Measurements from ENCODE around the gene CCDC149.
A peak's percentile ranks its signal among the peaks of the same experiment; 100 is the strongest.

The CCDC149 gene

DNA sequence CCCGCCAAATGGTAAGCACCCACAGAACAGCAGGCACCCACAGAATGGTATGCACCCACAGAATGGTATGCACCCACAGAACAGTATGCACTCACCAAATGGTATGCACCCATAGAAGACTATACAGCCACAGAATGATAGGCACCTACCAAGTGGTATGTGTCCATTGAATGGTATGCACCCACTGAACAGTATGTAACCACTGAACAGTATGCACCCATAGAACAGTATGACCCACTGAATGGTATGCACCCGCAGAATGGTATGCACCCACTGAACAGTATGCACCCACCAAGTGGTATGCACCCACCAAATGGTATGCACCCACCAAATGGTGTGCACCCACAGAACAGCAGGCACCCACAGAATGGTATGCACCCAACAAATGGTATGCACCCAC lies 40.1 kb downstream of the CCDC149 start:
- TF ChIP-seq PAX5 (IDR thresholded peaks at IDR 0.05; ENCODE audit: insufficient read depth, low read length, severe bottlenecking) (no peak), POLR2AphosphoS5 (IDR thresholded peaks at IDR 0.05; ENCODE audit: low read depth, low read length) (no peak), SPI1 (IDR thresholded peaks at IDR 0.05; ENCODE audit: low read depth, low read length) (no peak), TAF1 (IDR thresholded peaks at IDR 0.05; ENCODE audit: low read depth, low read length) (no peak), POU2F2 (IDR thresholded peaks at IDR 0.05; ENCODE audit: low read depth, low read length) (no peak), POLR2A (IDR thresholded peaks at IDR 0.05; ENCODE audit: low read depth, low read length) (no peak)
- DNase-seq (ENCODE audit: insufficient read length, low spot score) = no peak
- no peak for FAIRE-seq

DNA sequence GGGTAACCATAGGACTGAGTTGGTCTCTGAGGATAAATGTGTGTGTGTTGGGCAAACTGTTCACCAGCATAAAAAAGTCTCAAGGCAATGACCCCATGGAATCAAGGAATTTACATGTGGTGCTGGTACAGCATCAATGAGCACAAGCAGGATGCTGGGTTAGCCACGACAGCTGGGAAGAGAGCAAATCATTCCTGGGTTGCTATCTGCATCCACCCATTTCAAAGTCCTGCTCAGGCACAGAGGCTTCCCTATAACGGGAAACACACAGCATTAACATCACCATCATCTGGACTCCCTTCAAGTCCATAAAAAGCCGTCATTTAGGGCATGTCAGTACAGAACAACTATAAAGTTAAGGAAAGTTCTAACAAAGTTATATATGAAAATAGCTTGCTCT lies 41.6 kb downstream of the CCDC149 start:
- no peak for TF ChIP-seq TAF1 (IDR thresholded peaks at IDR 0.05; ENCODE audit: low read depth, low read length)
- no peak for TF ChIP-seq POLR2A (IDR thresholded peaks at IDR 0.05; ENCODE audit: low read depth, low read length)
- no peak for TF ChIP-seq POU2F2 (IDR thresholded peaks at IDR 0.05; ENCODE audit: low read depth, low read length)
- no peak for TF ChIP-seq POLR2AphosphoS5 (IDR thresholded peaks at IDR 0.05; ENCODE audit: low read depth, low read length)
- no peak for TF ChIP-seq SPI1 (IDR thresholded peaks at IDR 0.05; ENCODE audit: low read depth, low read length)
- no peak for TF ChIP-seq PAX5 (IDR thresholded peaks at IDR 0.05; ENCODE audit: insufficient read depth, low read length, severe bottlenecking)
- FAIRE-seq (no peak), DNase-seq (ENCODE audit: insufficient read length, low spot score) (no peak)

DNA sequence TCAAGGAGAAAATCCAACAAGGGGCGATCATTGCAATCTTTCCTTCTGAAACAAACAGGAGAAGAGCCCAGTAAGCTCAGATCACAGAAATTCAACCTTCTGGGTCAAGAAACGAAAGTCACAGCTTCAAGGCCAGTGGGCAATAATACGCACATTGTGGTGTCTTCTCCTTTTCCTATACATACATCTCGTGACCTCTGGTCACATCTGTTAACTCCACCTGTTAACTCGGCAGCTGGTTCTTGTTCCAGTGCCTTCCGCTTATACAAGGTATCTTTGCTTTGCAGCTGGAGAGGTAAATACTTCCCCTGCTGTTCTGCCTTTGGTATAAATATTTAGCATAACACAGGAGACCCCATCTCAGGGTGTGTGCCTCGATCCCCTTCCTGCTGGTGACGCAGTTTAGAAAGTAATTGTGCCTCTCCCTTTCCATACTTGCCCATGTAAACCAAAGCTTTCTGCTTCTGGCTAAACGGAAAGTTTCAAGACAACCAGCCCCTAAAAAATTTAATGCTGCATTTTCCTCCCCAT lies 45.0 kb downstream of the CCDC149 start:
- no peak for FAIRE-seq
- DNase-seq (ENCODE audit: insufficient read length, low spot score) = no peak

DNA sequence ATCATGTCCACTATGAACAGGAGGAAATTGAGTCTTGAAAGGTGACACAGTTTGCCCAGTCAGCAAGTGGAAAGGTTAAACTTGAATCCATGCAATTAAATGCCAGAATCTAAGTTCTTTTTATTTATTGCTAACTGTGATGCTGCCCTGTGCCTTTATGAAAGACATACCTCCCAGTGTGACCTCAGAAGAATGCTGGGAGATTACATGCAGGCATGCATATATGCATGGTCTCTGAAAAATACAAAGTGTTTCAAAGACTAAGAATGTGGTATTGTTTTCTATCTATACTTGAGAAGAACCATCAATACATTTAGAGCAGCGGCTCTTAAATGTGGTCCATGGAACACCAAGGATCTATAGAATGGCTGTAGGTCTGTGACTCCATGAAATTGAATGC lies 45.6 kb downstream of the CCDC149 start:
- TF ChIP-seq POU2F2 (IDR thresholded peaks at IDR 0.05; ENCODE audit: low read depth, low read length) (no peak), TAF1 (IDR thresholded peaks at IDR 0.05; ENCODE audit: low read depth, low read length) (no peak), POLR2AphosphoS5 (IDR thresholded peaks at IDR 0.05; ENCODE audit: low read depth, low read length) (no peak), SPI1 (IDR thresholded peaks at IDR 0.05; ENCODE audit: low read depth, low read length) (no peak), POLR2A (IDR thresholded peaks at IDR 0.05; ENCODE audit: low read depth, low read length) (no peak)
- FAIRE-seq (no peak), DNase-seq (ENCODE audit: insufficient read length, low spot score) (no peak)

More for the DNA sequence above, 45.0 kb downstream of the CCDC149 start:
- no peak for TF ChIP-seq PAX5 (IDR thresholded peaks at IDR 0.05; ENCODE audit: insufficient read depth, low read length, severe bottlenecking)
- TF ChIP-seq POU2F2 (IDR thresholded peaks at IDR 0.05; ENCODE audit: low read depth, low read length) = no peak
- no peak for TF ChIP-seq POLR2A (IDR thresholded peaks at IDR 0.05; ENCODE audit: low read depth, low read length)
- TF ChIP-seq TAF1 (IDR thresholded peaks at IDR 0.05; ENCODE audit: low read depth, low read length) = no peak
- no peak for TF ChIP-seq SPI1 (IDR thresholded peaks at IDR 0.05; ENCODE audit: low read depth, low read length)
- TF ChIP-seq POLR2AphosphoS5 (IDR thresholded peaks at IDR 0.05; ENCODE audit: low read depth, low read length) = no peak

DNA sequence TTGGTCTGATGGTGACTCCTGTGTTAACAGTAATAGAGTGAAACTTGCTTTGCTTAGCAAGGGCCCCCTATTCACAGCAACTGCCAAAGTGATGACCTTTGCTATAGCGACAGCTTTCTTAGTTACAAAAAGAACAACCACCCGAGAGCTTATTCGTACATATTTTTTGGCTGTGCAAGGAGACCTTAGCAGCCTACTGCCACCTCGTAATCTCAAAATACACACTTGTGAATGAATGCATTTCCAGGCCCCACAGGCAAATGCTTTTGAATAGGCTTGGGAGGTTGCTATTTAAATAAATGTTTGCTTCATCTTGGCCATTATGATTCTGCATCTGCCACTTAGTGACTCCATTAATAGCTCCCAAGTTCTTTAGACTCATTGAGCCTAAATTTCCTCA lies 47.4 kb downstream of the CCDC149 start:
- FAIRE-seq = no peak
- DNase-seq (ENCODE audit: insufficient read length, low spot score) = no peak
- TF ChIP-seq POU2F2 (IDR thresholded peaks at IDR 0.05; ENCODE audit: low read depth, low read length) = no peak
- no peak for TF ChIP-seq POLR2A (IDR thresholded peaks at IDR 0.05; ENCODE audit: low read depth, low read length)
- TF ChIP-seq PAX5 (IDR thresholded peaks at IDR 0.05; ENCODE audit: insufficient read depth, low read length, severe bottlenecking) = no peak
- TF ChIP-seq POLR2AphosphoS5 (IDR thresholded peaks at IDR 0.05; ENCODE audit: low read depth, low read length) = no peak

DNA sequence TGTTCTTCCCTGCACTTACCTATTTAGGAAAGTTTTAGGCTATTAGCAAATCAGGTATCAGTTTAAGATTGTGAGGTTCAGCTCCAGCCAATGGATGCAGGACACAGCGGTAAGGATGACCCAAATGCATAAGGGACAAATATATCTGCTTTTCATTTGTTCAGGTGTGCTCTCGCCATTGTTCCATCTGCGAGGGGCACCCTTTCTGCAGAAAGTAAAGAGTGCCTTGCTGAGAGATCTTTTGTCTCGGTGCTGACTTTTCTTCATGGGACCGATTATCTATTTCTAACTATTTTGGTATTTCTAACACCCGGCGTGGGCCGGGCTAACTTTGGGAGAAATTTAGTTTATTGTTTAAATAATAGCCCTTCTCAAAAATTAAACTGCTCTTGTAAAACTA lies 49.0 kb downstream of the CCDC149 start:
- DNase-seq (ENCODE audit: insufficient read length, low spot score) (no peak), FAIRE-seq (no peak)
- TF ChIP-seq PAX5 (IDR thresholded peaks at IDR 0.05; ENCODE audit: insufficient read depth, low read length, severe bottlenecking) (no peak), TAF1 (IDR thresholded peaks at IDR 0.05; ENCODE audit: low read depth, low read length) (no peak)

DNA sequence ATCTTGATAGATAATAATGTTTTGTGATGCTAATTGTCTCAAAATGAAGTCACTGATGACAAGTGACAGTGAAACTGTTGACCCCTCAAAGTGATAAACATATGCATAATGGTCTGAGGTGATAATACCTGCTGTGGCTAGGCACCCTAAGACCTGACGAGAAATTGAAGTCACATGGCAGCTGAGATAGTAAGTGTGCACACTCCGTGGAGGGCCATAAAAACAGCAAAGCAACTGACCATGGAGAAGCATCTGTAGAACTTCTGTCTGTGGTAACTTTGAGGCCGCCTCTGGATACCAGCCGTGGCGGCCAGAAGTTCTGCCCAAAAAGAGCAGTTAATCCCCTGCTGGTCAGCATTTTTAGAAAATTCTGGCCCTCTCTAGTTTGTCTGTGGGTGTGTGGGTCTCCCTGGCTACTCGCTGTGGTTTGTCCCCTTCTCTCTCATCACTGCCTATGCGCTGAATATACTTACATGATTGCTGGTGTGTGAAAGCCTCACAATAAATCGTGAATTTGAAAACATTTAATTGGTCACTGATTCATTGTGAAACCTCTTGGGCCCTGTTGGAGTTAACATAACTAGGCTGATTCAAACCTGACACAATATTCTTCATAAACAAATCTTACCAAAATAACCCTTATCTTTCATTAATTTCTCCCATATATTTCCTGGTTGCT lies 50.6 kb downstream of the CCDC149 start:
- FAIRE-seq (peak; percentile 51), DNase-seq (ENCODE audit: insufficient read length, low spot score) (no peak)
- TF ChIP-seq POLR2AphosphoS5 (IDR thresholded peaks at IDR 0.05; ENCODE audit: low read depth, low read length) = no peak

DNA sequence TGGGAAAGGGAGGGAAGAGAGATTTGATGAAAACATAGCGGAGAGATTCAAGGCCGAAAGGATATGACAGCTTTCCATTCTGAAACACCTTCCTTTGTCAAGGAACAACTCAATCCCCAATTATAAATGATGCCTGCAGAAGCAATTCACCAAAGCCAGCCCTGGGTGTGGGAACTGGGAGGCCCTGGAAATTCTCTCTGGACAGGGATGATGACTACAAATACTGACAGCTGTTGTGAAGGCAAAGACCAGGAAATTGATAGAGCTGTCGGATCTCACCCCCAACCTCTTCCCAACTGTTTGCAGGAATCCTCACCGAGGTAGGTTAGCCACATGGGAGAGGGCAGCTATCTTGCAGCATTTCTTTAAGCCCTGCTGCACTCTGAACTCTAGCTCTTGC lies 54.3 kb downstream of the CCDC149 start:
- FAIRE-seq = no peak
- no peak for TF ChIP-seq TAF1 (IDR thresholded peaks at IDR 0.05; ENCODE audit: low read depth, low read length)
- no peak for TF ChIP-seq POU2F2 (IDR thresholded peaks at IDR 0.05; ENCODE audit: low read depth, low read length)
- TF ChIP-seq POLR2A (IDR thresholded peaks at IDR 0.05; ENCODE audit: low read depth, low read length) = no peak
- no peak for TF ChIP-seq PAX5 (IDR thresholded peaks at IDR 0.05; ENCODE audit: insufficient read depth, low read length, severe bottlenecking)
- no peak for TF ChIP-seq POLR2AphosphoS5 (IDR thresholded peaks at IDR 0.05; ENCODE audit: low read depth, low read length)
- TF ChIP-seq SPI1 (IDR thresholded peaks at IDR 0.05; ENCODE audit: low read depth, low read length) = no peak

DNA sequence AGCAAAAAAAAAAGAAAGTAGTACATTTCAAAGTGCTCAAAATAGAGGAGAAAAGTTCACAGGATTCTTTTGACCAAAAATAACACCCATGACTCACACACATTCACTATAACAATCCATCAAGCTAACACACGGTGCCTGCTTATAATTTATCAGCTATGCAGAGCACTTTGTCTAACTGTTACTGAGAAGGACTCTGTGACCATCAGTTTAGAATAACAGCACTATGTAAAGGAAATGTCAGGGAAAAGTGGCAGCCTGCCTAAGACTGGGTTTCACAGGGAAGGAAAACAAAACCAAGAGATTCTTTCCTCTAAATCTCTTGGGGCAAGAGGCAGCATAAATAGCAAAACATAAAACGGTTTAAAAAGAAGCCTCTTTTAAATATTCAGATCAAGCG lies 54.8 kb downstream of the CCDC149 start:
- TF ChIP-seq POLR2A (IDR thresholded peaks at IDR 0.05; ENCODE audit: low read depth, low read length) = no peak
- TF ChIP-seq TAF1 (IDR thresholded peaks at IDR 0.05; ENCODE audit: low read depth, low read length) = no peak
- no peak for TF ChIP-seq POLR2AphosphoS5 (IDR thresholded peaks at IDR 0.05; ENCODE audit: low read depth, low read length)
- no peak for TF ChIP-seq POU2F2 (IDR thresholded peaks at IDR 0.05; ENCODE audit: low read depth, low read length)
- no peak for TF ChIP-seq PAX5 (IDR thresholded peaks at IDR 0.05; ENCODE audit: insufficient read depth, low read length, severe bottlenecking)
- TF ChIP-seq SPI1 (IDR thresholded peaks at IDR 0.05; ENCODE audit: low read depth, low read length) = no peak
- FAIRE-seq (no peak), DNase-seq (ENCODE audit: insufficient read length, low spot score) (no peak)

More for the DNA sequence above, 54.3 kb downstream of the CCDC149 start:
- DNase-seq (ENCODE audit: insufficient read length, low spot score) = no peak

DNA sequence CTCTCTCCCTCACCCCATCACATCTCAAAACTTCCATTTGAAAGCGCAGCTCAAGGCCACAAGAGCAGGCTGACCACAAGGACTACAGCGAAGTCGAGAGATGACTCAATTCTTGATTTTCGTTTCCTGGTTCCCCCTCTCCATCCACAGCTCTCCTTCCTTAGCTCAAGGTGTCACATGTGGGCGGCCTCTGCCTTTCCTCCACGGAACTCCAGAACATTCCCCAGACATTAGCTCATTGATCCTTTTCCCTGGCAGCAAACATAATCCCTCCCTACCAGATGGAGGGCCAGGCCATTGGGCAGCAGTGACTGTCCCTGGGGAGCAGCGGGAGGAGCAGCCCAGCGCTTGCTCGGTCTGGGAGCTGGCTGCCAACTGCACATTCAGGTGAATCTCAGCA lies 56.3 kb downstream of the CCDC149 start:
- peak; percentile 41 for DNase-seq (ENCODE audit: insufficient read length, low spot score)
- peak; percentile 80 for TF ChIP-seq POU2F2 (IDR thresholded peaks at IDR 0.05; ENCODE audit: low read depth, low read length)
- TF ChIP-seq POLR2AphosphoS5 (IDR thresholded peaks at IDR 0.05; ENCODE audit: low read depth, low read length) = no peak
- TF ChIP-seq PAX5 (IDR thresholded peaks at IDR 0.05; ENCODE audit: insufficient read depth, low read length, severe bottlenecking) = no peak
- no peak for TF ChIP-seq TAF1 (IDR thresholded peaks at IDR 0.05; ENCODE audit: low read depth, low read length)
- TF ChIP-seq SPI1 (IDR thresholded peaks at IDR 0.05; ENCODE audit: low read depth, low read length) = peak; percentile 89
- TF ChIP-seq POLR2A (IDR thresholded peaks at IDR 0.05; ENCODE audit: low read depth, low read length) = no peak
- FAIRE-seq = peak; percentile 90

Measured in GM12891 (cell line).